Ectodermal cell (in vitro differentiated cells): Measurements from ENCODE around the gene KDSR.

Experiments used
- H3K27ac ChIP-seq: 2 replicates; pipeline ENCODE4 v1.7.0; 2013; ENCODE audit warnings: mild to moderate bottlenecking, low read depth, low read length; ENCODE audit not compliant: insufficient read depth, poor library complexity, severe bottlenecking
- H3K27me3 ChIP-seq: 2 replicates; pipeline ENCODE4 v1.7.0; 2013; ENCODE audit warnings: mild to moderate bottlenecking, low read length; ENCODE audit not compliant: insufficient read depth, control insufficient read depth, poor library complexity, severe bottlenecking
- H3K36me3 ChIP-seq: one replicate; pipeline ENCODE4 v1.7.0; 2013; ENCODE audit warnings: low read length; ENCODE audit not compliant: control insufficient read depth, insufficient read depth
- H3K4me1 ChIP-seq: one replicate; pipeline ENCODE4 v1.7.0; 2013; ENCODE audit warnings: low read length; ENCODE audit not compliant: control insufficient read depth, insufficient read depth
- H3K4me3 ChIP-seq: 2 replicates; pipeline ENCODE4 v1.7.0; 2013; ENCODE audit warnings: low read depth, low read length, control low read depth; ENCODE audit not compliant: insufficient read depth
- H3K9me3 ChIP-seq: 2 replicates; pipeline ENCODE4 v1.7.0; 2013; ENCODE audit warnings: mild to moderate bottlenecking, low read length, moderate library complexity; ENCODE audit not compliant: control insufficient read depth
- WGBS, 2 experiments: methylation state at CpG; one replicate each; pipeline ENCODE4 v1.1.7; 2013; ENCODE audit warnings: missing lambda C conversion rate in 2 of 2; 5-methylcytosine and 5-hydroxymethylcytosine counted together

KDSR gene

DNA sequence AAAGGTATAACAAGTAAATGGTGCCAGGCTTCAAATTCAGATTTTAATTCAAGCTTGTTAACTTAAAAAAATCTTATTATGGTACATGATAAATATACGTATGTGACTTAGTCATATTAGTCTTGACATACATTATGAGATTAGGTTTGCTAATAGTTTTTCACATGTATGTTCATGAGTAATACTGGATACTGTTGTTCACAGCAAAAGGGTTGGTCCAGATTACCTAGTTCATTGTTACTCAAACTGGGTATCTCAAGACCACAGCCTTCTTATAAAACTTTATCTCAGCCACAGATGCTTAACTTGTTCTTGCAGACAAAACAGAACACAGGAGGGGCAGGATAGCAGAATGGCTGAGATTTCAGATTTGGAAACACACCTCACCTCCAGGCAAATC lies 28.5 kb upstream of the KDSR start:
- no peaks in the 10 kb centered on the region for H3K9me3 ChIP-seq
- H3K27ac ChIP-seq, result no peak overlapping the region
- H3K27me3 ChIP-seq, result no peaks in the 10 kb centered on the region
- H3K4me3 ChIP-seq, result no peak overlapping the region
- H3K4me1 ChIP-seq, result no peaks in the 10 kb centered on the region
- H3K36me3 ChIP-seq, result peaks cover 42% of the 10 kb centered on the region
- 100% methylated on average over 1 of the region's 1 CpG for WGBS, 2 experiments

DNA sequence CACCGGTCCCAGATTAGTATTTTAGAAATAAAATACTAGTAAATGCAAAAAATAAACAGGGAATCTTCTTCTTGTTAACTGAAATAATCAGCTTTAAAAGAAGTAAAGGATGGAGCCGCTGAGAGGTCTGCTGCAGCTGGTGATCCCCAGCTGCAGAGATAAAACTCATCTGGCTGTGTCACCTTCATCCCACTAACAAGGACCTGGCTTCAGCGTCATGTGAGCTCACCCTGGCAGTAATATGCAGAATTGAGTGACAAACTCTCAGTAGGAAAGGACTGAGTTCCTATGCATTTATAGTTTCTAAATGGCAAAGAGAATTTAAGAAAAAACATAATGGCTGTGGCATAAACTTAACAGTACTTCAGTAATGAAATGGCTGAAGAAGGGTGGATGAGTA lies 27.9 kb upstream of the KDSR start:
- no peak overlapping the region for H3K27ac ChIP-seq
- H3K4me3 ChIP-seq, result no peak overlapping the region
- H3K9me3 ChIP-seq, result no peaks in the 10 kb centered on the region
- WGBS, 2 experiments, result 90 to 98% methylated on average over 2 of the region's 3 CpGs
- peaks cover 45% of the 10 kb centered on the region for H3K36me3 ChIP-seq
- H3K27me3 ChIP-seq, result no peaks in the 10 kb centered on the region
- no peaks in the 10 kb centered on the region for H3K4me1 ChIP-seq

DNA sequence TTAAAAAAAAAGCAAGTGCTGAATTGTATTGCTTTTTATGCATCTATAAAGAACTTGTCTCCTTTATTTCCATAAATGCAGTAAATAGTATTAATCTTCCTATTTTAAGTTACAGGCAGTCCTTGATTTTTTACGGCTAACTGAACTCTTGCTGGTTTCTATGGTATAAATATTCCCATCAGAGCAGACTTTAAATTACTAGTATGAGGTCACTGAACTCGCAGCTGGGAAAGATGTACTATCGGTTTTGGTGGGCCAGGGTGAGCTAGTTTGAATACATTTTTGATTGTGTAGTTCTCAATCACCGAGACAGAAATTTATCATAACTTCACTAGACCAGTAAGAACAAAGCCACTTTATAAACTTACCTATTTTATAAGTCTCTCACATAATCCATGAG lies 20.9 kb upstream of the KDSR start:
- 89 to 93% methylated on average over 1 to 4 of the region's 4 CpGs for WGBS, 2 experiments
- peaks cover 17% of the 10 kb centered on the region for H3K36me3 ChIP-seq
- no peak overlapping the region for H3K27ac ChIP-seq
- no peaks in the 10 kb centered on the region for H3K9me3 ChIP-seq
- H3K27me3 ChIP-seq, result no peaks in the 10 kb centered on the region
- no peak overlapping the region for H3K4me3 ChIP-seq
- H3K4me1 ChIP-seq, result no peaks in the 10 kb centered on the region

DNA sequence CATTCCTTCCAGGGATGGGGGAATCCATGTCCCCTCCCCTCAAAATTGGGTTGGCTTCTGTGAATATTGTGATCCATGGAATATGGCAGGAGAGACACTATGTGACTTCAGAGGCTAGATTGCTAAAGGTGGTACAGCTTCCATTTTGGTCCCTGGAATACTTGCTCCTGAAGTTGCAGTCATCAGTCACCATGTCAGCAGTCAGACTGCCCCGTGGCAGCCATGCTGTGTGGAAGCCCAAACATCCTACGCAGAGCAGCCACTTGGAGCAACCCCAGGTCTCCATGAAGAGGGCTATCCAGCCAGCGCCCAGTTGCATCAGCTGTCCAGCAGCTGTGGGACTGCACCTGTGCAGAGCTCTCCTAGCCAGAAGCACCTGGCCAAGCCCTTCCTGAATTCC lies 15.8 kb upstream of the KDSR start:
- H3K27me3 ChIP-seq, result no peaks in the 10 kb centered on the region
- no peaks in the 10 kb centered on the region for H3K9me3 ChIP-seq
- no peak overlapping the region for H3K27ac ChIP-seq
- H3K4me3 ChIP-seq, result no peak overlapping the region
- no peaks in the 10 kb centered on the region for H3K36me3 ChIP-seq
- no peaks in the 10 kb centered on the region for H3K4me1 ChIP-seq
- 76 to 81% methylated on average over 3 of the region's 3 CpGs for WGBS, 2 experiments

DNA sequence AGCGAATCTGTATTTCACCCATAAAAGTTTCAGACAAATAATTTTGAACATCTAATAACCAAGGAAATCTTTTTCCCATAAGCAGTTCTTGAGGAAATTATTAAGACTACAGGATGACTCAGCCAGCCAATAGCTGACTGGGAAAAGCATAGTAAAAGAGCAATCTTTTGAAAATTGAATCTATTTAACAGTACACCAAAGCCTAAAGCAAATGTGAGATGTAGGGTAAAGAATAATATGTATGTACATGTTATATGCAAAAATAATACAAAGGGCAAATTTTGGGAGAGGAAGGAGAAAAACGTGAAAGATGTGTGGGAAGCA lies 12.6 kb upstream of the KDSR start:
- H3K36me3 ChIP-seq, result no peaks in the 10 kb centered on the region
- 80 to 90% methylated on average over 2 of the region's 2 CpGs for WGBS, 2 experiments
- H3K4me3 ChIP-seq, result no peak overlapping the region
- H3K4me1 ChIP-seq, result no peaks in the 10 kb centered on the region
- no peak overlapping the region for H3K27ac ChIP-seq
- no peaks in the 10 kb centered on the region for H3K27me3 ChIP-seq
- H3K9me3 ChIP-seq, result no peaks in the 10 kb centered on the region

DNA sequence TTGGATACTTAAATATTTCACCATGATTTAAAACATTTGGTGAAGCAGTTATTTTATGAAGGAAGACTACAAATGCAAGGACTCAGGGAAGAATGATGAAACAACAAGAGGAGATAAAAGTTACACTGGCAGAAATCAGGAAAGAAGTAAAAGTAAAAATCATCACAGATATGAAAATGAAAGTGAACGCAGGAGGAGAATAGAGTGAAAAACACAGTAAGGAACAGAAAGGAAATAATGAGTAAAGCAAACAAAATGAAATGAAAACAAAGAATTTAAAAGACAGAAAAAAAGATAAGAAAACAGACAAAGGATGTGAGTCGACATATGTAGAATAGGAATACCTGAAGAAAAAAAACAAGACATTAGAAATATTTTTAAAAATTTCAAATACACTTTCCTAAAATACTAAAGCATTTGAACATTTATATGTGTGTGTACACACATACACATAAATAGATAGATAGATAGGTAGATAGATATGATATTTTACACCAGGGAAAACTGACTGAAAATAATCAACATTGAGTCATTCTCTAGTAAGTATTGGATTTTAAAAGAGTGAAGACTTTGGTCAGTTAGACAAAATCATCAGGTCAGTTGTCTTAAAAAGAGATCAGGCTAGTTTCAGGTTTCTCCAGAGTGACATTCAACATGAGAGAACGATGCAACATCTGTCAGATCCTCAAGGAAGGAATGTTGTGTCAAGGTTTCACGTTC lies 12.1 kb upstream of the KDSR start:
- 88 to 90% methylated on average over 3 of the region's 4 CpGs for WGBS, 2 experiments
- H3K4me3 ChIP-seq, result no peak overlapping the region
- no peaks in the 10 kb centered on the region for H3K4me1 ChIP-seq
- no peaks in the 10 kb centered on the region for H3K9me3 ChIP-seq
- no peaks in the 10 kb centered on the region for H3K36me3 ChIP-seq
- no peaks in the 10 kb centered on the region for H3K27me3 ChIP-seq
- H3K27ac ChIP-seq, result no peak overlapping the region

DNA sequence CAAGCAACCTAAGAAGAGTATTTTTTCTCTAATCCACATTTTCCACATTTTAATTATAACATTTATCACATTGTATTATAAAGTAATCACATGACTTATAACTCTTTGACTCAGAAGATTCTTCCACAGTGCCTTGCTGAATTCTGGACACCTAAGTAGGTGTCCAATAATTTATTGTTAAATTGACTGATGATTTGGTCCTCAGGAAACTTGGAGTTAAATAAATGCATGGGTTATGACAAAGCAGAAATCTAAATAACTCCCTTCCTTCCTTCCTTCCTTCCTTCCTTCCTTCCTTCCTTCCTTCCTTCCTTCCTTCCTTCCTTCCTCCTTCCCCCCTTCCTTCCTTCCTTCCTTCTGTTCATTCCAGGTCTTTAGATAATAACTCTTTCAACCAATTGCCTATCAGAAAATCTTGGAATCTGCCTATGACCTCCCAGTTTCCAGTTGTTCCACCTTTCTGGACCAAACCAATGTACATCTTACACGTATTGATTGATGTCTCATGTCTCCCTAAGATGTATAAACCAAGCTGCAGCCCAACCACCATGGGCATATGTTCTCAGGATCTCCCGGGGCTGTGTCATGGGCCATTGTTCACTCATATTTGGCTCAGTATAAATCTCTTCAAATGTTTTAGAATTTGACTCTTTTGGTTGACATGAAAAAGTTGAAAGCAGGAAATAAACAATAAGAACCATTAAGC lies 10.4 kb upstream of the KDSR start:
- no peaks in the 10 kb centered on the region for H3K4me1 ChIP-seq
- no peak overlapping the region for H3K27ac ChIP-seq
- WGBS, 2 experiments, result 86 to 91% methylated on average over 2 of the region's 2 CpGs

DNA sequence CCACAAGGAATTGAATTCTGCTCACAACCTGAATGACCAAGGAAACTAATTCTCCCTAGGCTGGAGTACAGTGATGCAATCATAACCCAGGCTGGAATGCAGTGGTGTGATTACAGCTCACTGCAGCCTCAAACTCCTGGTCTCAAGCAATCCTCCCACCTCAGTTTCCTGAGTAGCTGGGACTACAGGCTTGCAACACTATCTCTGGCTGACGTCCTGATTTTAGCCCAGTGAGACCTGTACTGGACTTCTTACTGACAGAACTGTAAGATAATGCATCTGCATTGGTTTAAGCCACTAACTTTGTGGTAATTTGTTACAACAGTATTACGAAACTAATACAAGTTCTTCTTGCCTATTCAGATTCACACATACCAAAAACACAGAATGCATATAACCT lies 9.5 kb upstream of the KDSR start:
- Histone ChIP-seq H3K4me1 (no peaks in the 10 kb centered on the region), H3K27ac (no peak overlapping the region), H3K36me3 (no peaks in the 10 kb centered on the region), H3K4me3 (no peak overlapping the region), H3K9me3 (no peaks in the 10 kb centered on the region), H3K27me3 (no peaks in the 10 kb centered on the region)
- 90 to 92% methylated on average over 2 of the region's 2 CpGs for WGBS, 2 experiments

More for the DNA sequence above, 10.4 kb upstream of the KDSR start:
- no peaks in the 10 kb centered on the region for H3K9me3 ChIP-seq
- no peaks in the 10 kb centered on the region for H3K36me3 ChIP-seq
- no peaks in the 10 kb centered on the region for H3K27me3 ChIP-seq
- H3K4me3 ChIP-seq, result no peak overlapping the region

DNA sequence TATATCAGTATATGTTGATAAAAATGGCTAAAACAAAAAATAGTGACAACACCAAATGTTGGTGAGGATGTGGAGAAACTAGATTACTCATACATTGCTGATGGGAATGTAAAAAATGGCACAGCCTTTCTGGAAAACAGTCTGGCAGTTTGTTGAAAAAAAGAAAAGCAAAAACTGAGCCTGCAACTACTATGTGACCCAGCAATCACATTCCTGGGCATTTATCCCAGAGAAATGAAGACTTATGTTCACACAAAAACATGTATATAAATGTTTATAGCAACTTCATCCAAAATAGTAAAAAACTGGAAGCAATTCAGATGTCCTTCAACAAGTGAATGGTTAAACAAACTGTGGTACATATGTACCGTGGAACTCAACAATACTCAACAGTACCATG lies 7.5 kb upstream of the KDSR start:
- 87 to 91% methylated on average over 1 of the region's 1 CpG for WGBS, 2 experiments
- no peak overlapping the region for H3K27ac ChIP-seq
- H3K4me3 ChIP-seq, result no peak overlapping the region
- no peaks in the 10 kb centered on the region for H3K36me3 ChIP-seq
- H3K27me3 ChIP-seq, result no peaks in the 10 kb centered on the region
- H3K4me1 ChIP-seq, result no peaks in the 10 kb centered on the region
- H3K9me3 ChIP-seq, result no peaks in the 10 kb centered on the region

DNA sequence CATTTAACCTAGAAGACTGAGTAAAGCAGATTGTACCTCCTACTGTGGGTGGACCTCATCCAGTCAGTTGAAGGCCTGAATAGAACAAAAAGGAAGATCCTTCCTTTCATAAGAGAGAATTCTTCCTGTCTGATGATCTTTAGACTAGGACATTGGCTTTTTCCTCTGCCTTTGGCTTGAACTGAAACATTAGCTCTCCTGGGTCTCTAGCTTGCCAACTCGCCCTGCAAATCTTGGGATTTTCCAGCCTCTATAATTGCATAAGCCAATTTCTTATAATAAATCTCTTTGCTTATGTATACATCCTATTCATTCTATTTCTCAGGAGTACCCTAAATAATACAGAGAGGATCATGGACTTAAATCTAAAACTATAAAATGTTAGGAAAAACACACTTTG lies 6.2 kb upstream of the KDSR start:
- H3K4me1 ChIP-seq, result no peaks in the 10 kb centered on the region
- H3K4me3 ChIP-seq, result no peak overlapping the region
- no peaks in the 10 kb centered on the region for H3K9me3 ChIP-seq
- WGBS, 2 experiments, result 92 to 100% methylated on average over 1 of the region's 1 CpG
- H3K27ac ChIP-seq, result no peak overlapping the region
- H3K36me3 ChIP-seq, result no peaks in the 10 kb centered on the region
- H3K27me3 ChIP-seq, result no peaks in the 10 kb centered on the region
